Fibroblast of peridontal ligament (primary cell): ENCODE results near the gene TUBGCP3.

Source experiments
- DNase-seq: peaks from one replicate; pipeline ENCODE4 v3.0.0-alpha.2; 2010; ENCODE audit errors: extremely low read depth

Gene TUBGCP3

GRCh38 chr13:112483299-112483698 is 104.7 kb downstream of the TUBGCP3 start:
- no peak for DNase-seq

- peak; percentile 5 for DNase-seq
Measured at GRCh38 chr13:112481458-112481857, 106.5 kb downstream of the TUBGCP3 start.

- DNase-seq: no peak
Measured at GRCh38 chr13:112479389-112479788, 108.6 kb downstream of the TUBGCP3 start.

DNA sequence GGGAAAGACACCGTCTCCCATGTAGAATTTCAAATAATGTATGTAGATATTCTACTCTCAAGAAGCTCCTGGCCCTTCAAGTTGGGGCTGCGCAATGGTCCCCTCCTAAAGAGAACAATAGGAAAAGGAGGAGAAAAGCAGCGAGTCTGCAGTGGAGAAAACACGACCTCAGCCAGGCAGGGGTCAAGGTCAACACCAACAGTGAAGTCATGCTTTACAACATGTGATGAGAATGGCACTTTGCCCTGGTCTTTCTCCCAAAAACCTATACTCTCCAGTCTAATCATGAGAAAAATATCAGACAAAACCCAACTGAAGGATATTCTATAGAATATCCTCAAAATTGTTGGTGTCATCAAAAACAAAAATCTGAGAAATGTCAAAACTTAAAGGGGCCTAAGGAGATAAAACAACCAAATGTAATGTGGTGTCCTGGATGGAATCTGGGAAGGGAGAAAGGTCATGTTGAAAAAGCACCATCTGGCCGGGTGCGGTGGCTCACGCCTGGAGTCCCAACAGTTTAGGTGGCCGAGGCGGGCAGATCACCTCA is 110.8 kb downstream of the TUBGCP3 start:
- no peak for DNase-seq

DNA sequence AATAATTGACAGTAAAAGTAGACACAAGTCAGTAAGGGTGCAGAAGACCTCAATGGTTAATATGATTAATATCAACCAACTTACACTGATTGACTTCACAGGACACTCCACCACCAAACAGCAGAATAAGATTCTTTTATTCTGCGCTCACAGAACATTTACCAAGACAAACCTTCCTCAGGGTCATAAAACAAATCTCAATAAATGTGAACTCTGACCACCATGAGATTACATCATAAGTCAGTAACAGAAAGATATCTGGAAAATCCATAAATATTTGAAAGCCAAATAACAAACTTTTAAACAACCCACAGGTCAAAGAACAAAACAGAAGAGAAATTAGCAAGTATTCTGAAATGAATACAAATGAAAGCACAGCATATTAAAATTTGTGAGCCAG is 112.1 kb downstream of the TUBGCP3 start:
- no peak for DNase-seq

DNA sequence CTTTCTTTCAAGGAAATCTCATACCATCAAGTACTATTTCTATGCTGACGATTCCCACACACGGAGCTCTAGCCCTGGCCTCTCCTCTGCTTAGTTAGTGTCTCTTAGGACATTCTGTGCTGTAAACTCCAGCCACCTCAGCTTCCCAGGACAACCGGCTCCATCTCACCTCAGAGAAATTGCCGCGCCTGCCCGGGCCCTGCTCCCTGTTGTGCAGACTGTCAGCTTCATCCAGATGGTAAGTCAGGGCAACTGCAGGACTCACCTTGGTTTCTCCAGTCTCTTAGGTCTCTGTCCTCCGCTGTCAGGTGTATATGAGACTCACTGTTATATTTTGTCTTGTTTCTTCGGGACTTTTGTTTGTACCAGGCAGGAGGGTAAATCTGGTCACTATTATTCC is 113.1 kb downstream of the TUBGCP3 start:
- DNase-seq: no peak

DNA sequence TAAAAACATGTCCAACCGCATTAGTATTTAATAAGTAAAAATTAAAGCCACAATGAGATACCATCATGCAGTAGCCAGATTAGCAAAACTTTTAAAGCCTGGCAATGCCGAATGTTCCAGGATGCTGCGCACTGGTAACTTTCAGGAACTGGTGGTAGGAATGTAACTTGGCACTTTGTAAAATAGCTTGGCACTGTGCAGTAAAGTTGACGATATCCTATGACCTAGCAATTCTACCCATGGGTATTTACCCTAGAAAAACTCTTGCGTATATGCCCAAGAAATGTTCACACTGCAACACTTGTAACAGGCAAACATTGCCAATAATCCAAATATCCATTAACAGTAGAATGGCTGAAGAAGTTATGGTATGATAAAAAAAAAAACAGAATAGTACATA is 114.1 kb downstream of the TUBGCP3 start:
- DNase-seq: no peak

- no peak for DNase-seq
Measured at GRCh38 chr13:112469071-112469745, 118.7 kb downstream of the TUBGCP3 start.

- DNase-seq: no peak
Measured at GRCh38 chr13:112468069-112468468, 119.9 kb downstream of the TUBGCP3 start.

DNA sequence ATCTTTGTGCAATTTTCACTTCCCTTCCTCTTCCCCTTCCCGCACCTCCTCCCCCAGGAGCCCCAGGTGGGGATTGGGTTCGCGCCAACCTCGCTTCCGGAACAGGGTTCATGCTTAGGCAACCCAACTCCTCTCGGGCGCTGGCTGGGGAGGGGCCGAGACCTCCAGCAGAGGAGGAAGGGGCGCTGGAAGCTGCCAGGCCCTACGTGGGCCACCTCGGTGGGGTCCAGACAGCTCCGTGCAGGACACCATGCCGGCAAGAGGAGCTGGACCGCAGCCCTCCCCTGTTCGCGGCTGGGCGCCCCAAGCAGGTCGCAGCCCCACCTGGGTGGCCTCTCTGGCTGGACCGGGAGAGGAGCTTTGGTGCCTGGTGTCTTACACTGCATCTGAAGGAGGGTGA is 120.7 kb downstream of the TUBGCP3 start:
- no peak for DNase-seq

GRCh38 chr13:112466132-112467058 is 121.6 kb downstream of the TUBGCP3 start:
- no peak for DNase-seq

DNA sequence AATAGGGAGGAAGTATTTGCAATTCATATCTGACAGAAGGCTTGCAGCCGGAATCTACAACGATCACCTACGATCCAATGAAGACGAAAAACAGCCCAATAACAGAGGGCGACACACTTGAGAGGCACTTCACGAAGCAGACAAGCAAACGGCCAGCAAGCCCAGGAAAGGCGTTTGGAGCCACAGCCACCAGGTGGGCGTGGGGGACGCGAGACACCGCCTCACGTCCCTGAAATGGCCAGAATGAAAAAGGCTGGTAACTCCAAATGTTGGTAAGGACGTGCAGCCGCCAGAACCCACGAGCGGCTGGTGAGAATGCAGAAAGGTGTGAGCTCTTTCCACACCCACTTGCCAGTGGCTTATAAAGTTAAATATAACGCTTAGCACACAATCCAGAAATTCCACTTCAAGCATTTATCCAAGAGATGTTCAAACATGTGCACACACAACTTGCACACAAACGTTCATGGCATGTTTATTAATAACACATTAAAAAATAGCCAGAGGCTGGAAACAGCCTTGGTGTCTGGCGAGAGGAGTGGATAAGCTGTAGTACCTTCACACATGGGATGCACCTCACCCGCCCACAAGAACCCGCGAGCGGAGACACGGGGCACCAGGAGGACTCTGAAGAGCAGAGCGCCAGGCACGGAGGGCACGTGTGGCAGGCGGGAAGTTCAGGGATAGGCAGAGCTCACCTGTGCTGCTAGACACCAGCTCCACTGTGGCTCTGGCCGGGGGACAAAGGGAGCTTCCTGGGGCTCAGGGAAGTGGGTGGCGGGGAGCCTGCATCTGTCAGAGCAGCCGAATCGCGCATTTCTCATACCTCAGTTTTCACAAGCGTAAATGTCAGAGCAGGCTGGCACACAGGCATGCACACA is 122.5 kb downstream of the TUBGCP3 start:
- no peak for DNase-seq

- DNase-seq: no peak
Measured at GRCh38 chr13:112464720-112465119, 123.2 kb downstream of the TUBGCP3 start.

GRCh38 chr13:112462408-112462807 is 125.5 kb downstream of the TUBGCP3 start:
- no peak for DNase-seq

DNA sequence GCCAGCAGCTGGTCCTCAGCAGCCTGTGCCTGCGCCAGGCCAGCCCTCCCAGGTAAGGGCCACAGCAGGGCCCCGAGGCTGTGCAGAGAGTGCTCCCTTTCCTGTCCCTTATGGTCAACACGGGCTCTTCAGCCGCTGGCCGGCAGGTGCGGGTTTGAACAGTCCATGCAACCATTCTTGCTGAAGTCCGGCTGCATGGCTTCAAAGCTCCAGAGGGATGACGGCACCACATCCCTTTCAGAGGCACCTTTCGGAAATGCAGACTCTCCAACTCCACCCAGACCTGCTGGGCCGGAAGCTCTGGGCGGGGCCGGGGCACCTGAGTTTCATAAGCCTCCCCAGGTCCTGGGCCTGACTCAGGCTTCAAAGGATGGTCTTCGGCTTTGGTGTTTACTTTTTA is 130.5 kb downstream of the TUBGCP3 start:
- DNase-seq: no peak

DNA sequence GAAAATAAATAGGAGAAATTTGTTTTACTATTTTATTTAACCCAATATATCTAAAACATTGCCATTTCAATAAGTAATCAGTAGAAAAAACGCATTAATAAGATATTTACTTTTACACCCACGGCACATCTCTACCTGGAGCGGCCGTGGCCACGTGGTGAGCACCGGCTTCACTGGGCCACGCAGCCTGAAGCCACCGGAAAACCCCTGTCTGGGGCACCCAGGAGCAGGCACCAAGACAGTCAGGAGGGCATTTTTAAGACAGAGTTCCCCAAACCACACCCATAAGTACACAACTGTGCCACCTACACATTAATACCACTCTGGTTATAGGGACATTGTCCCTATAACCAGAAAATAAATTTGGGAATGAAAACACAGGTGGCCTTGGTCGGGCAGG is 130.9 kb downstream of the TUBGCP3 start:
- DNase-seq: no peak

GRCh38 chr13:112456138-112457056 is 131.6 kb downstream of the TUBGCP3 start:
- no peak for DNase-seq

GRCh38 chr13:112455476-112456059 is 132.4 kb downstream of the TUBGCP3 start:
- no peak for DNase-seq

DNA sequence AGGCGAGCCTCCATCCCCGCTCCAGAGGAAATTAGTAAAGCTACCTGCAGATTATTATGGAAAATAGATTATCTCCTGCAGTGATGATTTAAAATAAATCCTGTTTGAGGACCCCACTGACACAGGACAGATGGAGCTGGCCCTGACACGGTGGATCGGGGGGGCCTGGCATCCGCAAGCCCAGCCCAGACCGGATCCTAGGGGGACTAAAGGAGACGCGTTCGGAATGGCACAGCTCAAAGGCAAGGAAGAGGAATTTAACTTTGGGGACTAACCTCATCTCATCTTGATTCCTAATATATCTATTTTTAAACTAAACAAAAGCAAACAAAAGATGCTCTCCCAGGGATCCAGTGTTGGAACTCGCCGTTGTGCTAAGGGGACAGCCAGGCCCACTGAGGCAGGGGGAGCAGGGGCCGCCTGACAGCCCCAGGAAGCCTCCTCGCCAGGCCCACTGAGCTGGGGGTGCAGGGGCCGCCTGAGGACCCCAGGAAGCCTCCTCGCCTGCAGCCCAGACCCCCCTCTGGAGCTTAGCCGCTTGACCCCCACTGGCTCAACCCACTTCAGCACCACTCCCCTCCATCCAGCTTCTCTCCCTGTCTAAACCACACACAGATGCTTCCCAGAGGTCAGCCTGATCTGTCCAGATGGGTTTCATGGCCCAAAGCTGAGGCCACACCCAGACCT is 133.2 kb downstream of the TUBGCP3 start:
- no peak for DNase-seq
